HCT116 (cell line): ENCODE measurements around the gene GALK2. TPM values are rescaled to one million over a fixed set of nuclear protein-coding genes. Genes with fewer than 3 reads are reported as not detected.

Experiments used
- ATAC-seq: fragments of 200-7000 bp; cut with Tn5 transposase; 2 replicates; pipeline ENCODE4 v1.9.1; 2020; ENCODE audit warnings: mild to moderate bottlenecking, moderate library complexity
- BruUV-seq: library from RNA; stranded (reverse); fragments of 400-500 nt; replicated peaks from 2 replicates; lab custom pipeline; 2021; lab: Mats Ljungman, UMichigan
- CTCF ChIA-PET: fragments of 300-600 bp; sonication (Branson Sonifier 250); formaldehyde crosslinking; loops from one replicate; lab custom pipeline; 2021; ENCODE audit warnings: antibody characterized with exemption; lab: Charles Lee
- POLR2A ChIA-PET: fragments of 300-600, 350-600 bp; sonication (Branson Sonifier 250); formaldehyde crosslinking; loops from one replicate; lab custom pipeline; 2021; ENCODE audit warnings: antibody characterized with exemption; lab: Charles Lee
- RAD21 ChIA-PET, 2 experiments: fragments of 300-600 bp; sonication (Branson Sonifier 250); formaldehyde crosslinking; loops; one replicate each; lab custom pipeline; 2023; ENCODE audit warnings: low total read pairs in 2 of 2; ENCODE audit not compliant: uncharacterized antibody in 2 of 2, unreplicated experiment in 2 of 2, low non-redundant PET in 1 of 2; lab: Charles Lee
- DNase-seq: peaks from one replicate; pipeline ENCODE4 v3.0.0-alpha.2; 2010; ENCODE audit warnings: low read depth, low spot score
- H2AFZ ChIP-seq: fragments of 200-600 bp; shearing (Covaris generic), sonication (generic); 2 replicates; pipeline ENCODE4 v1.6.1; 2017; ENCODE audit warnings: low read depth, mixed run types, mixed read lengths, antibody characterized with exemption, low read length; ENCODE audit not compliant: poor library complexity, severe bottlenecking
- H3K27ac ChIP-seq: 2 replicates; pipeline ENCODE4 v1.5.1; 2012; ENCODE audit warnings: low read depth, low read length
- H3K27me3 ChIP-seq: fragments of 200-600 bp; sonication (generic); 2 replicates; pipeline ENCODE4 v1.6.1; 2016; ENCODE audit warnings: mixed run types, low read length, mixed read lengths; ENCODE audit not compliant: insufficient read depth
- H3K36me3 ChIP-seq, 2 experiments: fragments of 200-500 bp in 1 of 2; fragments of 200-600 bp in 1 of 2; sonication (Bioruptor generic) in 1 of 2; sonication (generic) in 1 of 2; 2 replicates each; pipeline versions ENCODE4 v1.5.1 to v1.6.1; 2014 to 2016; ENCODE audit warnings: low read length in 2 of 2, inconsistent platforms in 1 of 2, mixed read lengths in 1 of 2, mixed run types in 1 of 2; ENCODE audit not compliant: insufficient read depth in 2 of 2, control insufficient read depth in 1 of 2
- H3K4me1 ChIP-seq, 2 experiments: fragments of 200-600 bp in 1 of 2; sonication (generic) in 1 of 2; 2 replicates each; pipeline versions ENCODE4 v1.5.1 to v1.6.1; 2012 to 2017; ENCODE audit warnings: low read length in 2 of 2, inconsistent platforms in 1 of 2, mild to moderate bottlenecking in 1 of 2, mixed read lengths in 1 of 2, mixed run types in 1 of 2, moderate library complexity in 1 of 2; ENCODE audit not compliant: insufficient read depth in 2 of 2, control insufficient read depth in 1 of 2
- H3K4me2 ChIP-seq: fragments of 200-600 bp; sonication (generic); 2 replicates; pipeline ENCODE4 v1.6.1; 2017; ENCODE audit warnings: mixed run types, low read length, mixed read lengths
- H3K4me3 ChIP-seq, 2 experiments: fragments of 200-600 bp in 1 of 2; sonication (generic) in 1 of 2; replicated peaks in 1 of 2; 2 replicates each; pipeline ENCODE4 v1.5.1; 2011 to 2016; ENCODE audit warnings: low read length in 2 of 2, control low read depth in 1 of 2, low read depth in 1 of 2, mild to moderate bottlenecking in 1 of 2, mixed read lengths in 1 of 2, mixed run types in 1 of 2
- H3K79me2 ChIP-seq: fragments of 200-600 bp; sonication (generic); 2 replicates; pipeline ENCODE4 v1.6.1; 2017; ENCODE audit warnings: mild to moderate bottlenecking, mixed run types, low read length, moderate library complexity, mixed read lengths; ENCODE audit not compliant: insufficient read depth
- H3K9ac ChIP-seq: fragments of 200-600 bp; sonication (generic); 2 replicates; pipeline ENCODE4 v1.6.1; 2016; ENCODE audit warnings: low read length, mixed read lengths
- H3K9me2 ChIP-seq: fragments of 200-600 bp; sonication (generic), shearing (Covaris generic); 2 replicates; pipeline ENCODE4 v1.6.1; 2017; ENCODE audit warnings: mixed run types, mild to moderate bottlenecking, moderate library complexity; ENCODE audit not compliant: insufficient read depth
- H3K9me3 ChIP-seq, 2 experiments: fragments of 200-500 bp in 1 of 2; fragments of 200-600 bp in 1 of 2; sonication (Bioruptor generic) in 1 of 2; sonication (generic) in 1 of 2; 2 replicates each; pipeline ENCODE4 v1.6.1; 2014 to 2017; ENCODE audit warnings: low read length in 2 of 2, mixed read lengths in 2 of 2, inconsistent platforms in 1 of 2, low read depth in 1 of 2, mild to moderate bottlenecking in 1 of 2, mixed run types in 1 of 2, moderate library complexity in 1 of 2; ENCODE audit not compliant: control insufficient read depth in 1 of 2, insufficient read depth in 1 of 2
- H4K20me1 ChIP-seq: fragments of 200-600 bp; sonication (generic), shearing (Covaris generic); 2 replicates; pipeline ENCODE4 v1.6.1; 2017; ENCODE audit warnings: mixed run types, mild to moderate bottlenecking, moderate library complexity; ENCODE audit not compliant: insufficient read depth
- CEBPB ChIP-seq: IDR thresholded peaks from 2 replicates; pipeline ENCODE4 v1.6.1; 2012; ENCODE audit warnings: low read depth
- CTCF ChIP-seq, 3 experiments: fragments of 200-600 bp in 1 of 3; sonication (generic) in 1 of 3; IDR thresholded peaks in 2 of 3; conservative IDR thresholded peaks in 1 of 3; 2 replicates each; pipeline ENCODE4 v1.5.1; 2012 to 2017; ENCODE audit warnings: low read depth in 2 of 3, low read length in 2 of 3, antibody characterized with exemption in 1 of 3, borderline replicate concordance in 1 of 3, control low read depth in 1 of 3, mild to moderate bottlenecking in 1 of 3, mixed read lengths in 1 of 3, mixed run types in 1 of 3, moderate library complexity in 1 of 3; ENCODE audit not compliant: insufficient read depth in 1 of 3
- ELF1 ChIP-seq: IDR thresholded peaks from 2 replicates; pipeline ENCODE4 v1.6.1; 2012; ENCODE audit warnings: low read depth, borderline replicate concordance
- MAX ChIP-seq: IDR thresholded peaks from 2 replicates; pipeline ENCODE4 v1.6.1; 2012
- POLR2AphosphoS5 ChIP-seq: IDR thresholded peaks from 2 replicates; pipeline ENCODE4 v1.6.1; 2011; ENCODE audit warnings: mild to moderate bottlenecking, low read depth, low read length, moderate library complexity
- RAD21 ChIP-seq: IDR thresholded peaks from 2 replicates; pipeline ENCODE4 v1.6.1; 2012; ENCODE audit warnings: low read depth, mild to moderate bottlenecking
- TCF7L2 ChIP-seq: IDR thresholded peaks from 2 replicates; pipeline ENCODE4 v1.7.0; 2011; ENCODE audit warnings: borderline replicate concordance, inconsistent platforms; ENCODE audit not compliant: insufficient read depth, insufficient read length; ENCODE audit errors: extremely low read depth
- intact Hi-C: fragments of 100-400 bp; cut with micrococcal nuclease; formaldehyde crosslinking; loops from 2 replicates; pipeline ENCODE4 v1.10.0; 2022
- total RNA-seq: library from RNA; stranded (reverse); gene quantifications from one replicate; pipeline ENCODE4 v1.2.1, GENCODE V29; 2021; ENCODE audit not compliant: unreplicated experiment

The GALK2 gene
- total RNA-seq, 1 experiment from 2014 or later, result 18.7 TPM

- intact Hi-C loops, result no loop called here
- ChIA-PET CTCF (no interaction called here), POLR2A (no interaction called here)
Measured at GRCh38 chr15:49188933-49189332, 18.9 kb downstream of the GALK2 start.

More at GRCh38 chr15:49188933-49189332, 18.9 kb downstream of the GALK2 start:
- Histone ChIP-seq H3K9me3 (no peaks in the 10 kb centered on the region), H3K4me3 (no peak overlapping the region), H4K20me1 (no peaks in the 10 kb centered on the region), H3K27ac (no peak overlapping the region), H3K4me1 (no peaks in the 10 kb centered on the region), H3K27me3 (no peaks in the 10 kb centered on the region), H2AFZ (no peak overlapping the region), H3K9me2 (no peaks in the 10 kb centered on the region), H3K36me3 (no peaks in the 10 kb centered on the region), H3K79me2 (peaks cover 4% of the 10 kb centered on the region; the same call in 1 of the 2 replicates), H3K4me2 (no peak overlapping the region), H3K9ac (no peak overlapping the region)
- ATAC-seq (no peak), DNase-seq (no peak)
- RAD21 ChIA-PET, result no interaction called here
- BruUV-seq, result no TSS peak
- no peak for TF ChIP-seq MAX
- TF ChIP-seq POLR2AphosphoS5, result no peak
- TF ChIP-seq CTCF (IDR thresholded peaks at IDR 0.05 in 2 of 3, conservative IDR thresholded peaks at IDR 0.05 in 1 of 3; ENCODE audit: borderline replicate concordance in 1 of 3, insufficient read depth in 1 of 3, low read depth in 2 of 3, low read length in 2 of 3), result no peak
- TF ChIP-seq RAD21, result no peak
- TF ChIP-seq TCF7L2, result no peak
- TF ChIP-seq ELF1, result no peak
- no peak for TF ChIP-seq CEBPB
